ENCODE measurements around the gene SYTL4.

- TF ChIP-seq CTCF (IDR thresholded peaks at IDR 0.05; ENCODE audit: low read depth, low read length, missing input control) (no peak), REST (IDR thresholded peaks at IDR 0.05) (no peak), EGR1 (IDR thresholded peaks at IDR 0.05; ENCODE audit: low read depth in 2 of 2) (no peak), GABPA (IDR thresholded peaks at IDR 0.05 in 1 of 2, conservative IDR thresholded peaks at IDR 0.05 in 1 of 2) (no peak), SP1 (IDR thresholded peaks at IDR 0.05) (no peak), JUND (IDR thresholded peaks at IDR 0.05) (no peak), TAF1 (conservative IDR thresholded peaks at IDR 0.05) (no peak), RAD21 (IDR thresholded peaks at IDR 0.05) (no peak), ATF3 (IDR thresholded peaks at IDR 0.05) (no peak), FOXA2 (IDR thresholded peaks at IDR 0.05) (no peak), YY1 (IDR thresholded peaks at IDR 0.05) (no peak), FOXA1 (IDR thresholded peaks at IDR 0.05) (no peak)
- TF ChIP-seq, protein P1, sequence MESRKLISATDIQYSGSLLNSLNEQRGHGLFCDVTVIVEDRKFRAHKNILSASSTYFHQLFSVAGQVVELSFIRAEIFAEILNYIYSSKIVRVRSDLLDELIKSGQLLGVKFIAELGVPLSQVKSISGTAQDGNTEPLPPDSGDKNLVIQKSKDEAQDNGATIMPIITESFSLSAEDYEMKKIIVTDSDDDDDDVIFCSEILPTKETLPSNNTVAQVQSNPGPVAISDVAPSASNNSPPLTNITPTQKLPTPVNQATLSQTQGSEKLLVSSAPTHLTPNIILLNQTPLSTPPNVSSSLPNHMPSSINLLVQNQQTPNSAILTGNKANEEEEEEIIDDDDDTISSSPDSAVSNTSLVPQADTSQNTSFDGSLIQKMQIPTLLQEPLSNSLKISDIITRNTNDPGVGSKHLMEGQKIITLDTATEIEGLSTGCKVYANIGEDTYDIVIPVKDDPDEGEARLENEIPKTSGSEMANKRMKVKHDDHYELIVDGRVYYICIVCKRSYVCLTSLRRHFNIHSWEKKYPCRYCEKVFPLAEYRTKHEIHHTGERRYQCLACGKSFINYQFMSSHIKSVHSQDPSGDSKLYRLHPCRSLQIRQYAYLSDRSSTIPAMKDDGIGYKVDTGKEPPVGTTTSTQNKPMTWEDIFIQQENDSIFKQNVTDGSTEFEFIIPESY (IDR thresholded peaks at IDR 0.05), result no peak
- TF ChIP-seq, protein P2, sequence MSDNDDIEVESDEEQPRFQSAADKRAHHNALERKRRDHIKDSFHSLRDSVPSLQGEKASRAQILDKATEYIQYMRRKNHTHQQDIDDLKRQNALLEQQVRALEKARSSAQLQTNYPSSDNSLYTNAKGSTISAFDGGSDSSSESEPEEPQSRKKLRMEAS (IDR thresholded peaks at IDR 0.05), result no peak
Measured at GRCh38 chrX:100674705-100675104, 57.2 kb downstream of the SYTL4 start.
